SK-N-SH treated with all-trans-retinoic acid at 6 μM for 48 hours (cell line): Measurements from ENCODE around the gene TRIP6.

Experiments used
- ATAC-seq: fragments of 200-7000 bp; cut with Tn5 transposase; 3 replicates; pipeline ENCODE4 v1.9.1; 2020; ENCODE audit warnings: mild to moderate bottlenecking, moderate library complexity
- ARNTL ChIP-seq: fragments of 450-650 bp; formaldehyde crosslinking; IDR thresholded peaks from 2 replicates; pipeline ENCODE4 v1.5.0; 2020; ENCODE audit warnings: low read depth, mild to moderate bottlenecking, moderate library complexity, borderline replicate concordance
- CSDC2 ChIP-seq: fragments of 250-450 bp; sonication (Bioruptor Pico); IDR thresholded peaks from 2 replicates; pipeline ENCODE4 v1.5.0; 2020; ENCODE audit warnings: mild to moderate bottlenecking, moderate library complexity
- CSRNP3 ChIP-seq: fragments of 250-450 bp; sonication (Bioruptor Pico); IDR thresholded peaks from 2 replicates; pipeline ENCODE4 v1.5.1; 2021; ENCODE audit warnings: mild to moderate bottlenecking, moderate library complexity
- ESRRG ChIP-seq: fragments of 250-450 bp; sonication (Bioruptor Pico); IDR thresholded peaks from 2 replicates; pipeline ENCODE4 v1.6.1; 2021; ENCODE audit warnings: mild to moderate bottlenecking
- ISL1 ChIP-seq: fragments of 250-450 bp; sonication (Bioruptor Pico); IDR thresholded peaks from 2 replicates; pipeline ENCODE4 v2.1.2; 2022; ENCODE audit warnings: mild to moderate bottlenecking, moderate library complexity
- OSR1 ChIP-seq: fragments of 250-450 bp; sonication (Bioruptor Pico); IDR thresholded peaks from 2 replicates; pipeline ENCODE4 v1.8.0; 2022; ENCODE audit warnings: moderate library complexity, mild to moderate bottlenecking, inconsistent platforms
- POU6F1 ChIP-seq: fragments of 250-450 bp; sonication (Bioruptor Pico); IDR thresholded peaks from 2 replicates; pipeline ENCODE4 v1.8.0; 2021; ENCODE audit warnings: low read depth, mild to moderate bottlenecking, moderate library complexity, borderline replicate concordance
- RARB ChIP-seq: fragments of 250-450 bp; sonication (Bioruptor Pico); IDR thresholded peaks from 2 replicates; pipeline ENCODE4 v1.8.0; 2021; ENCODE audit warnings: mild to moderate bottlenecking, moderate library complexity
- SNAI2 ChIP-seq: fragments of 250-450 bp; sonication (Bioruptor Pico); IDR thresholded peaks from 2 replicates; pipeline ENCODE4 v1.5.0; 2020; ENCODE audit warnings: mild to moderate bottlenecking, moderate library complexity
- TCF4 ChIP-seq: fragments of 250-450 bp; sonication (Bioruptor Pico); IDR thresholded peaks from 2 replicates; pipeline ENCODE4 v1.8.0; 2021; ENCODE audit warnings: mild to moderate bottlenecking, moderate library complexity, borderline replicate concordance
- TOX ChIP-seq: fragments of 250-450 bp; sonication (Bioruptor Pico); IDR thresholded peaks from 2 replicates; pipeline ENCODE4 v1.8.0; 2021; ENCODE audit warnings: mild to moderate bottlenecking, moderate library complexity, borderline replicate concordance
- ZC3H10 ChIP-seq: fragments of 250-450 bp; sonication (Bioruptor Pico); IDR thresholded peaks from 2 replicates; pipeline ENCODE4 v1.5.1; 2021; ENCODE audit warnings: mild to moderate bottlenecking, moderate library complexity
- ZFP3 ChIP-seq: fragments of 250-450 bp; sonication (Bioruptor Pico); IDR thresholded peaks from 2 replicates; pipeline ENCODE4 v1.5.0; 2020; ENCODE audit warnings: mild to moderate bottlenecking, moderate library complexity
- ZFP30 ChIP-seq: fragments of 450-650 bp; formaldehyde crosslinking; IDR thresholded peaks from 2 replicates; pipeline ENCODE4 v1.5.0; 2022; ENCODE audit warnings: mild to moderate bottlenecking, moderate library complexity
- ZNF565 ChIP-seq: fragments of 450-650 bp; formaldehyde crosslinking; conservative IDR thresholded peaks from 2 replicates; pipeline ENCODE4 v1.5.0; 2020; ENCODE audit warnings: low read depth, mild to moderate bottlenecking, moderate library complexity
- ZNF70 ChIP-seq: fragments of 450-650 bp; formaldehyde crosslinking; IDR thresholded peaks from 2 replicates; pipeline ENCODE4 v1.5.0; 2020; ENCODE audit warnings: mild to moderate bottlenecking, moderate library complexity
- TF ChIP-seq, protein P1 (sequence below): fragments of 250-450 bp; sonication (Bioruptor Pico); IDR thresholded peaks from 2 replicates; pipeline ENCODE4 v1.5.0; 2020; ENCODE audit warnings: mild to moderate bottlenecking, moderate library complexity

The TRIP6 gene

GRCh38 chr7:100827330-100828226, 39.6 kb upstream of the TRIP6 start, which contains the start of gene EPHB4:
EPHB4 (minus strand) TSS chr7:100827523; CDS start chr7:100827030, 493 bp downstream.
- no peak for TF ChIP-seq SNAI2
- no peak for TF ChIP-seq ESRRG (CRISPR knock-in tag)
- no peak for TF ChIP-seq TOX
- TF ChIP-seq CSRNP3, result no peak
- TF ChIP-seq, protein P1, sequence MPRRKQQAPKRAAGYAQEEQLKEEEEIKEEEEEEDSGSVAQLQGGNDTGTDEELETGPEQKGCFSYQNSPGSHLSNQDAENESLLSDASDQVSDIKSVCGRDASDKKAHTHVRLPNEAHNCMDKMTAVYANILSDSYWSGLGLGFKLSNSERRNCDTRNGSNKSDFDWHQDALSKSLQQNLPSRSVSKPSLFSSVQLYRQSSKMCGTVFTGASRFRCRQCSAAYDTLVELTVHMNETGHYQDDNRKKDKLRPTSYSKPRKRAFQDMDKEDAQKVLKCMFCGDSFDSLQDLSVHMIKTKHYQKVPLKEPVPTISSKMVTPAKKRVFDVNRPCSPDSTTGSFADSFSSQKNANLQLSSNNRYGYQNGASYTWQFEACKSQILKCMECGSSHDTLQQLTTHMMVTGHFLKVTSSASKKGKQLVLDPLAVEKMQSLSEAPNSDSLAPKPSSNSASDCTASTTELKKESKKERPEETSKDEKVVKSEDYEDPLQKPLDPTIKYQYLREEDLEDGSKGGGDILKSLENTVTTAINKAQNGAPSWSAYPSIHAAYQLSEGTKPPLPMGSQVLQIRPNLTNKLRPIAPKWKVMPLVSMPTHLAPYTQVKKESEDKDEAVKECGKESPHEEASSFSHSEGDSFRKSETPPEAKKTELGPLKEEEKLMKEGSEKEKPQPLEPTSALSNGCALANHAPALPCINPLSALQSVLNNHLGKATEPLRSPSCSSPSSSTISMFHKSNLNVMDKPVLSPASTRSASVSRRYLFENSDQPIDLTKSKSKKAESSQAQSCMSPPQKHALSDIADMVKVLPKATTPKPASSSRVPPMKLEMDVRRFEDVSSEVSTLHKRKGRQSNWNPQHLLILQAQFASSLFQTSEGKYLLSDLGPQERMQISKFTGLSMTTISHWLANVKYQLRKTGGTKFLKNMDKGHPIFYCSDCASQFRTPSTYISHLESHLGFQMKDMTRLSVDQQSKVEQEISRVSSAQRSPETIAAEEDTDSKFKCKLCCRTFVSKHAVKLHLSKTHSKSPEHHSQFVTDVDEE, result no peak
- no peak for TF ChIP-seq ZNF565 (CRISPR knock-in tag)
- no peak for TF ChIP-seq ZFP30 (CRISPR knock-in tag)
- no peak for TF ChIP-seq POU6F1 (CRISPR knock-in tag)
- TF ChIP-seq ZFP3 (CRISPR knock-in tag), result no peak
- TF ChIP-seq ZC3H10, result no peak
- no peak for TF ChIP-seq OSR1 (CRISPR knock-in tag)
- ATAC-seq, result peak; percentile 82

DNA sequence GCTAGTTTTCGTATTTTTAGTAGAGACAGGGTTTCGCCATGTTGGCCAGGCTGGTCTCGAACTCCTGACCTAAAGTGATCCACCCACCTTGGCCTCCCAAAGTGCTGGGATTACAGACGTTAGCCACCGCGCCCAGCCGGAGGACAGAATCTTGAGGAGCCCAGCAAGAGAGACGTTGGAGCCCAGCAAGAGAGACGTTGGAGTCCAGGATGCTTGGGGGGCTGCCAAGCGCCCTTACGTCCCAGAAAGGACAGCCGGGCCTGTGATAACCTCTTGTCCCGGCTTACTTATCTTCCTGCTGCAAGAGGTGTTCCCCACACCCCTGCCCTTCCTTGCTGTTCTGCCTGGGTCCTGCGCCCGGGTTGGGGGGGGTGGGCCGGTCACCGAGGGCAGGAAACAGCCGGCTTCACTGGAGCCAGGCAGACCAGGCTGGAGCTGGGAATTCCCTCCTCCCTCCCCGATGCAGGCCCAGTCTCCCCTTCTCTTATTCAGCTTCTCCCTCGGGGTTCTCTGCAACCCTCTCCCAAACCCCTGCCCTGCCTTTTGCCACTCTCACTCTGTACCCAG, 38.0 kb upstream of the TRIP6 start:
- TF ChIP-seq ZNF70, result no peak
- no peak for TF ChIP-seq ISL1 (CRISPR knock-in tag)
- TF ChIP-seq ARNTL, result no peak
- TF ChIP-seq ZC3H10, result no peak
- TF ChIP-seq POU6F1 (CRISPR knock-in tag), result no peak
- TF ChIP-seq CSDC2, result no peak
- TF ChIP-seq ZNF565 (CRISPR knock-in tag), result no peak
- no peak for TF ChIP-seq TCF4 (CRISPR knock-in tag)
- TF ChIP-seq RARB (CRISPR knock-in tag), result no peak
- TF ChIP-seq, protein P1, result no peak
- no peak for ATAC-seq

- ATAC-seq, result no peak
- TF ChIP-seq CSDC2 (no peak), ISL1 (CRISPR knock-in tag) (no peak), OSR1 (CRISPR knock-in tag) (no peak), TOX (no peak), ZFP3 (CRISPR knock-in tag) (no peak), TCF4 (CRISPR knock-in tag) (no peak), ZC3H10 (no peak)
Observed at GRCh38 chr7:100830396-100830795, 36.8 kb upstream of the TRIP6 start.
